GM12801 (cell line): ENCODE data around the gene MAF.

ENCODE experiments used
- CTCF ChIP-seq: IDR thresholded peaks from one replicate; pipeline ENCODE4 v1.5.1; 2011; ENCODE audit warnings: control low read depth; ENCODE audit not compliant: insufficient read length; ENCODE audit errors: extremely low read depth

MAF gene

GRCh38 chr16:79597277-79598062, 3.1 kb downstream of the MAF start:
- TF ChIP-seq CTCF, result no peak

GRCh38 chr16:79595931-79596450, 4.5 kb downstream of the MAF start:
- no peak for TF ChIP-seq CTCF

GRCh38 chr16:79595231-79595641, 5.3 kb downstream of the MAF start:
- TF ChIP-seq CTCF, result no peak

GRCh38 chr16:79593754-79594153, 6.8 kb downstream of the MAF start:
- TF ChIP-seq CTCF, result no peak

GRCh38 chr16:79593074-79593531, 7.4 kb downstream of the MAF start:
- no peak for TF ChIP-seq CTCF

GRCh38 chr16:79592186-79592585, 8.4 kb downstream of the MAF start:
- no peak for TF ChIP-seq CTCF

GRCh38 chr16:79589601-79590102, 10.9 kb downstream of the MAF start:
- TF ChIP-seq CTCF, result no peak
